Measurements from ENCODE around the gene ID1. TPM values are rescaled to one million over a fixed set of nuclear protein-coding genes. Genes with fewer than 3 reads are reported as not detected.

Gene ID1
- polyA plus RNA-seq, 2 of the 4 experiments (the other 2 are of a cell fraction) = 237 to 432 TPM

GRCh38 chr20:31608251-31608945 is 3.3 kb downstream of the ID1 start:
- peak overlapping the region; percentile 90 for H3K4me2 ChIP-seq
- ATAC-seq (peak; percentile 33 to 52), FAIRE-seq (no peak), DNase-seq (ENCODE audit: low read depth in 1 of 2, low spot score in 1 of 2) (peak; percentile 95 to 98)
- CTCF ChIA-PET = interaction anchor here (0.8 to 25.0 kb wide), 7 partner anchors 12 to 54 kb away, joined by 3 to 966 read pairs (median 19); a partner anchor contains a TSS
- POLR2A ChIA-PET = interaction anchor here (0.6 to 8.1 kb wide), 13 partner anchors 12 to 114 kb away, joined by 3 to 265 read pairs (median 5); partner anchors contain the start of gene BCL2L1
- H3K9me3 ChIP-seq = no peaks in the 10 kb centered on the region
- peaks cover 57% of the 10 kb centered on the region for H3K4me1 ChIP-seq
- peak overlapping the region; percentile 97 to 98 for H3K27ac ChIP-seq
- WGBS (ENCODE audit: missing lambda C conversion rate) = under 1% methylated on average over 28 of the region's 45 CpGs
- H3K4me3 ChIP-seq = peak overlapping the region; percentile 93
- TF ChIP-seq FOSB (CRISPR knock-in tag; IDR thresholded peaks at IDR 0.05) = peak; percentile 78
- no peak for TF ChIP-seq CHD4 (IDR thresholded peaks at IDR 0.05; ENCODE audit: borderline replicate concordance)
- TF ChIP-seq CEBPB (IDR thresholded peaks at IDR 0.05) = peak; percentile 91 to 96
- TF ChIP-seq CHD2 (IDR thresholded peaks at IDR 0.05; ENCODE audit: low read length, partially characterized antibody) = no peak
- peak; percentile 76; the same call in 1 of the 2 replicates for TF ChIP-seq FOXS1 (CRISPR knock-in tag; IDR thresholded peaks at IDR 0.05)
- peak; percentile 38; the same call in 2 of the 3 replicates for TF ChIP-seq SMC3 (IDR thresholded peaks at IDR 0.05)
- no peak for TF ChIP-seq ZFP36 (IDR thresholded peaks at IDR 0.05; ENCODE audit: borderline replicate concordance, partially characterized antibody)
- TF ChIP-seq NR3C1 (IDR thresholded peaks at IDR 0.05) = no peak
- no peak for TF ChIP-seq HMGXB4 (CRISPR knock-in tag; IDR thresholded peaks at IDR 0.05; ENCODE audit: borderline replicate concordance)
- TF ChIP-seq EP300 (IDR thresholded peaks at IDR 0.05) = peak; percentile 96 to 99; a peak in 4 of 5 replicates
- peak; percentile 68; the same call in 1 of the 2 replicates for TF ChIP-seq E2F6 (IDR thresholded peaks at IDR 0.05; ENCODE audit: borderline replicate concordance, low read depth)
- peak; percentile 93 for TF ChIP-seq NPAS2 (CRISPR knock-in tag; IDR thresholded peaks at IDR 0.05; ENCODE audit: borderline replicate concordance)
- peak; percentile 90 for TF ChIP-seq BHLHE40 (IDR thresholded peaks at IDR 0.05; ENCODE audit: low read depth, low read length)
- peak; percentile 23 to 39; a peak in 3 of 5 replicates for TF ChIP-seq RAD21 (conservative IDR thresholded peaks at IDR 0.05 in 1 of 2, IDR thresholded peaks at IDR 0.05 in 1 of 2)
- TF ChIP-seq EHF (CRISPR knock-in tag; IDR thresholded peaks at IDR 0.05) = peak; percentile 90
- no peak; the same call in none of the 2 replicates for TF ChIP-seq HOXB5 (CRISPR knock-in tag; IDR thresholded peaks at IDR 0.05)
- peak; percentile 74 for TF ChIP-seq USF2 (IDR thresholded peaks at IDR 0.05)
- no peak for TF ChIP-seq FOSL2 (IDR thresholded peaks at IDR 0.05)
- TF ChIP-seq FOSL2 (CRISPR knock-in tag; IDR thresholded peaks at IDR 0.05) = peak; percentile 73
- TF ChIP-seq ELK1 (IDR thresholded peaks at IDR 0.05; ENCODE audit: low read depth, low read length) = no peak
- TF ChIP-seq BCL3 (IDR thresholded peaks at IDR 0.05) = peak; percentile 96
- TF ChIP-seq HOXB13 (CRISPR knock-in tag; IDR thresholded peaks at IDR 0.05; ENCODE audit: low read depth) = peak; percentile 72; the same call in 1 of the 2 replicates
- TF ChIP-seq HDAC2 (IDR thresholded peaks at IDR 0.05) = no peak
- peak; percentile 54; the same call in 1 of the 2 replicates for TF ChIP-seq MAZ (IDR thresholded peaks at IDR 0.05; ENCODE audit: borderline replicate concordance, low read depth, low read length)
- TF ChIP-seq POLR2AphosphoS2 (conservative IDR thresholded peaks at IDR 0.05; ENCODE audit: low read length) = no peak
- 0 out of 2 replicates have a peak, but pooled peaks have one; percentile 25 for TF ChIP-seq HOXA7 (CRISPR knock-in tag; IDR thresholded peaks at IDR 0.05)
- TF ChIP-seq POLR2A (IDR thresholded peaks at IDR 0.05; ENCODE audit: low read length) = peak; percentile 55; the same call in 1 of the 2 replicates
- TF ChIP-seq RCOR1 (IDR thresholded peaks at IDR 0.05; ENCODE audit: low read depth, low read length) = no peak
- TF ChIP-seq RARB (CRISPR knock-in tag; IDR thresholded peaks at IDR 0.05) = no peak; the same call in none of the 2 replicates
- TF ChIP-seq PBX3 (IDR thresholded peaks at IDR 0.05) = peak; percentile 87; the same call in 1 of the 2 replicates
- TF ChIP-seq ZNF302 (CRISPR knock-in tag; IDR thresholded peaks at IDR 0.05) = no peak
- TF ChIP-seq JUN (IDR thresholded peaks at IDR 0.05) = peak; percentile 94 to 98
- TF ChIP-seq RFX5 (IDR thresholded peaks at IDR 0.05) = 0 out of 2 replicates have a peak, but pooled peaks have one; percentile 49
- peak; percentile 88; the same call in 1 of the 2 replicates for TF ChIP-seq HEYL (CRISPR knock-in tag; IDR thresholded peaks at IDR 0.05)
- peak; percentile 89 for TF ChIP-seq ZSCAN20 (CRISPR knock-in tag; IDR thresholded peaks at IDR 0.05)

Data from A549 (cell line).